HPDE6-E6E7 (cell line): Measurements from ENCODE around the gene CYP2W1.

Source experiments
- DNase-seq: peaks from one replicate; pipeline ENCODE4 v3.0.0; 2011; ENCODE audit warnings: missing footprints; ENCODE audit errors: extremely low spot score

Gene CYP2W1

DNA sequence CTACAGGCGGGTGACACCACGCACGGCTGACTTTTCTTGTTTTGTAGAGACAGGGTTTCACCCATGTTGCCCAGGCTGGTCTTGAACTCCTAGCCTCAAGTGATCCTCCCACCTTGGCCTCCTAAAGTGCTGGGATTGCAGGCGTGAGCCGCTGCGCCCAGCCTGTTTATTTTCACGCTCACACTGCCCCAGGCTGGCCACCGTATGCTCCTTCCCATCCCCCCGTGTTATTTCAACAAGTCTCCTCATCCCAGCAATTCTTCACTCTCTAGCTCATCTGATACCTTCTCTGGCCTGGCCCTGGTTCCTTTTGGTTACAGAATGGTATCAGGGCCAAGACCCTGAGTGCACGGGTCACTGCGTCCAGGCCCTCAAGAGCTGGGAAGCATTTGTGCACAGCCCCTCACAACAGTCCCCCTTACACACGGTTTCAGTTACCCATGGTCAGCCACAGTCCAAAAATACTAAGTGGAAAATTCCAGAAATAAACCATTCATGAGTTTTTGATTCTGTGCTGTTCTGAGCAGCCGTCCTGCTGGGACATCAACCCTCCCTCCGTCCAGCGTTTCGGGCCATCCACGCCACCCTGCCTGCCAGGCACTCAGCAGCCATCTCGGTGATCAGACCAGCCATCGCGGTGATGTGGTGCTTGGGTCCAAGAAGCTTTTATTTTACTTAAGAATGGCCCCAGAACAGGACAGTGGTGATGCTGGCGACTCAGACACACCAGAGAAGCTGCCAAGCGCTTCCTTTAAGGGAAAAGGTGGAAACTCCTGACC lies 16.5 kb upstream of the CYP2W1 start:
- DNase-seq: no peak

GRCh38 chr7:967361-968082 lies 15.5 kb upstream of the CYP2W1 start:
- no peak for DNase-seq

GRCh38 chr7:968205-969105 lies 14.5 kb upstream of the CYP2W1 start:
- DNase-seq: no peak

GRCh38 chr7:969403-969802 lies 13.6 kb upstream of the CYP2W1 start:
- no peak for DNase-seq

DNA sequence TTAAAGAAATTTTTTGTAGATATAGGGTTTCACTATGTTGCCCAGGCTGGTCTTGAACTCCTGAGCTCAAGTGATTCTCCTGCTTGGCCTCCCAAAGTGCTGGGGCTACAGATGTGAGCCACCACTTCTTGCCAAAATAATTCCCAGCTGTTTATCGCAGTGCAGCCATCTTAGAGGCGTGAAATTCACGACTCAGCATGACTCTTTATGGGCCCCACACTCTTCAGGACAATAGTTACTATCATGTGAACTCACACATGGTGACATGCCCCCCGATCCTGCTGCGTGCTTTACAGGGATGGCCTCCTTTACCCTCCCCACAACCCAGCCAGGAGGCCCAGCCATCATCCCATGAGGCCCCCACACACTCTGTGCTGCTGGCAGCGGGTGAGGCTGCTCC lies 12.2 kb upstream of the CYP2W1 start:
- DNase-seq: no peak

GRCh38 chr7:972110-972509 lies 10.9 kb upstream of the CYP2W1 start:
- no peak for DNase-seq

DNA sequence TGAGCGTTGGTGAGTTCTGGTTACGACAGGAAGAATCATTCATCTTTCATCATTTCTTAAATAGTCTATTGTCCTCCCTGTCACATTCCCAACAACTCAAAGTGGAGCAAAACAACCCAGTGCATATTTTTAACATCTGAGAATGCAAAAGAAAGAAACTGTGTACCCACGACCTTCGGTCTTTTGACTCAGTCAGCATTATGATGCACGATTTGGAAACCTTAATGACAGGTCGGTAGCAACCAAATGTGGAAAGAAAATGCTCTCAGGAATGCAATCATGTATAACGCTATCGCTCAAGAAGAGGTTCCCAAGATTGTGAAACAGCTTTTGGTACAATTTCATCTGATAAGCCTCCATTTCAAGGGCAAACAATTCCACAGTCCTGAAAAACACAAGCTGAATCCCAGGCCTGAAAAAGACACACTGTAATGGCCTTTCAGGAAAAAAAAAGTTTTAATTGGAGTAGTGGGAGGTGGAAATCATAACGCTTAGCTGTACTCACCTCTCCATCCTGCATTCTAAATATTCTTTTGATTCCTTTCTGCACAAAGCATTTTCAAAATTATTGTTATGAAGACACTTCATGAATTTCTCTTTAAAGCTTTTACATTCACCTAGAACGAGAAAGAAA lies 10.2 kb upstream of the CYP2W1 start:
- no peak for DNase-seq

DNA sequence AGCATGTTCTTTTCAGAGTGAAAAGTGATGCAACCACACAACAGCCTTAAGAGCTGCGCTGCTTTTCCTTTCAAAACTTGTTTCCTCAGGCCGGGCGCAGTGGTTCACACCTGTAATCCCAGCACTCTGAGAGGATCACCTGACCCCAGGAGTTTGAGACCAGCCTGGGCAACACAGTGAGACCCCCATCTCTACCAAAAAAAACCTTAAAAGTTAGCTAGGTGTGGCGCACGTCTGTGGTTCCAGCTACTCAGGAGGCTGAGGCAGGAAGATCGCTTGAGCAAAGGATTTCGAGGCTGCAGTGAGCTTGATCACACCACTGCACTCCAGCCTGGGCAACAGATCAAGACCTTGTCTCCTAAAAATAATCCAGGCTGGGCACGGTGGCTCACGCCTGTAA lies 9.7 kb upstream of the CYP2W1 start:
- no peak for DNase-seq

- DNase-seq: no peak
Measured at GRCh38 chr7:974172-974571, 8.8 kb upstream of the CYP2W1 start.

- DNase-seq: peak; percentile 86
Measured at GRCh38 chr7:974820-975681, 7.9 kb upstream of the CYP2W1 start, which contains the start of gene COX19. Gene COX19 (minus strand): TSS chr7:975549. CDS start chr7:975509, 40 bp downstream.

- DNase-seq: no peak
Measured at GRCh38 chr7:975702-976473, 7.1 kb upstream of the CYP2W1 start.

- no peak for DNase-seq
Measured at GRCh38 chr7:976901-977325, 6.1 kb upstream of the CYP2W1 start.

DNA sequence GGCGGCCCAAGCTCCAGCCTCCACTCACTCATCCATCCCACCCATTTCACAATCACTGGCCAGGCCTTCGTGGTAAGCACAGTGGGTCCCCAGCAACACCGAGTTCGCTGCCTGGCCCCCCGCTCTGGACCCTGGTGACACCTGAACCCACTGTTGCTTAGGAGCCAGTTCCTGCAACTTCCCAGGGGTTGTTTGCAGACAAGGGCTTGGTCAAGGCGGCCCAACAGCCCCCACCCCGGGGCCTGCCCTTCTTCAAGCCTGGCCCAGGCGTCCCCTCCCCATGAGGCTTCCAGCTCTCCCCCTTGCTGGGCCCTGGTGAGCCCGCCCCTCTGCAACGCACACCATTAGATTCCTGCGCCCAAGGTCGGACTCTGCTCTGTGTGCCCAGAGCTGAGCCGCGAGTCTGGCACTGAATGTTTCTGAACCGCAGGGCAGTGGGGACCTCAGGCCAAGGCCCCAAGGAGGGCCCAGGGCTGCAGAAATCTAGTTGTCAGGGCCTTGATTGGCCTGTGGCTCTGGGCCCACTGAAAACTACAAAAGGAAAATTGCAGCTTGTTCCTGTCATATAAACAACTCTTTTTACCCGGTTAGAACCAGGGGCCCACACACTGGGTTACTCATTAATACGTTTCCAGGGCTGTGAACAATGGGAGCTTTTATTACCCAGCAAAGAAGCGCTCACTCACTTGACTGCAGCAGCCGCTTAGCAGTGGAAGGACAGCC lies 5.5 kb upstream of the CYP2W1 start:
- DNase-seq: no peak

GRCh38 chr7:978049-978346 lies 5.0 kb upstream of the CYP2W1 start:
- no peak for DNase-seq

DNA sequence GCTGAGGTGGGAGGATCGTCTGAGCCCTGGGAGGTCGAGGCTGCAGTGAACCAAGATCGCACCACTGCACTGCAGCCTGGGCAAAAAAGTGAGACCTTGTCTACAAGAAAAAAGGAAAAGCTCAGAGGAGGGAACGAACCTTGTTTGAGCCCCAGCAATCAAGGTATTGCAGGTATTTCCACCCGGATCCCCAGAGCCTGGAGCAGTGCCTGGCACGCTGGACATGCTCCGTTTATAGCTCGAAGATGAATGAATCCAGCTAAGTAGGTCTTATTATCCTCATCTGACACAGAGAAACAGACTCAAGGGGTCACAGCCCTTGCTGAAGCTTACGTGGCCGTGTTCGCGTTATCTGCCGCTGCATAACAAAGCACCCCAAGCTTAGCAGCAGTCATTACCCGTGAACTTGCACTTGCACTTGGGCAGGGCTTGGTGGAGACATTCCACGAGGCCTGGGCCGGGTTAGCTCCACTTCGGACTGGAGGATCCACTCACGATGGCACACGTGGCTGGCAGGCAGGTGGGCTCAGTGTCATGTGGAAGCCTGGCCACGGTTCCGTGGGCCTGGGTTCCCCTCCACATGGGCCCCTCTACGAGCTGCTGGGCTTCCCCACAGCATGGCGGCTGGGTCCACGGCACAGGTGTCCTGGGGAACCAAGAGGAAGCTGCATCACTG lies 4.4 kb upstream of the CYP2W1 start:
- no peak for DNase-seq

DNA sequence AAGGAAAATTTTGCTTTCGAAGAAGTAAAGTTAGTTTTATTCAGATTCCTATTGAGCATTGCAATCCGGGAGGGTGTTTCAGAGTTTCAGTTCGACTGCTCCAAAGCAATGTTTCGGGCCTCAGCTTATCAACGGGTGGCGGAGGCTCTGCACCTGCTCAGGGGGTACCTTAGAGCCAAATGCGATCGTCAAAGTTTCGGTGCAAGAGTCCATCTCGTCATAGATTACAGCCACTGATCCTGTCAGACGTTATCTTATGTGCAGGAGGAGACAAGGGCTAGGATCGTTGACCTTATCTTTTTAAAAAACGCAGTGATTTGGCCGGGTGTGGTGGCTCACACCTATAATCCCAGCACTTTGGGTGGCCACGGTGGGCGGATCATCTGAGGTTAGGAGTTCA lies 3.8 kb upstream of the CYP2W1 start:
- no peak for DNase-seq

DNA sequence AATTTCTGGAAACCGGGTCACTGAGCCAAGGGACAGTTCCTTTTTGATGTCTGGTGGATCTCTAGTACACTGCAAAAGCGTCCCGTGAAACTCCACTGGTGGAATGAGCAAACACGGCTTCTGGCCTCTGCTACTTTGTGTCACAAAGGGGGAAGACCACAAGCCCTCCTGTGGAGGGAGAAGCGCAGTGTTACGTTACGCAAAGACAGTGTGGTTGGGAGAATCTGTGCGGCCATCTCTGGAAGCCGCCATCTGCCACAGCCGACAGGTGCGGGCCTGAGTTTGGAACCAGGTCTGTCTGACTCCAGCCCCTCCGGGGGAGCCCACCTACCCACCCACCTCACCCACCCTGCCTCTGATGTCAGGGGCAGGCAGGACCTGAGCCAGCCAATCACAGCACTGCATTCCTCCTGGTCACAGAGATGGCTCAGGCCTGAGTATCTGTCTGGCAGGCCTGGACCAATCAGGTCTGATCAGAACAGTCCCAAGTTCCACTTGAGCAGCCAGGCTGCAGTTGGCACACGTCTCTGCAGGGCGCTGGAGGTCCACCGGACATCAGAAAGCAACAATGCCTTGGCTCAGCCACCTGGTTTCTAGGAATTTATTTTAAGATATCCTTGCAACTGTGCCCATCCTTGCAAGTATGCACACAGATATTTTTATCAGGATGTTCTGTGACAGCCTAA lies 3.0 kb upstream of the CYP2W1 start:
- DNase-seq: no peak

DNA sequence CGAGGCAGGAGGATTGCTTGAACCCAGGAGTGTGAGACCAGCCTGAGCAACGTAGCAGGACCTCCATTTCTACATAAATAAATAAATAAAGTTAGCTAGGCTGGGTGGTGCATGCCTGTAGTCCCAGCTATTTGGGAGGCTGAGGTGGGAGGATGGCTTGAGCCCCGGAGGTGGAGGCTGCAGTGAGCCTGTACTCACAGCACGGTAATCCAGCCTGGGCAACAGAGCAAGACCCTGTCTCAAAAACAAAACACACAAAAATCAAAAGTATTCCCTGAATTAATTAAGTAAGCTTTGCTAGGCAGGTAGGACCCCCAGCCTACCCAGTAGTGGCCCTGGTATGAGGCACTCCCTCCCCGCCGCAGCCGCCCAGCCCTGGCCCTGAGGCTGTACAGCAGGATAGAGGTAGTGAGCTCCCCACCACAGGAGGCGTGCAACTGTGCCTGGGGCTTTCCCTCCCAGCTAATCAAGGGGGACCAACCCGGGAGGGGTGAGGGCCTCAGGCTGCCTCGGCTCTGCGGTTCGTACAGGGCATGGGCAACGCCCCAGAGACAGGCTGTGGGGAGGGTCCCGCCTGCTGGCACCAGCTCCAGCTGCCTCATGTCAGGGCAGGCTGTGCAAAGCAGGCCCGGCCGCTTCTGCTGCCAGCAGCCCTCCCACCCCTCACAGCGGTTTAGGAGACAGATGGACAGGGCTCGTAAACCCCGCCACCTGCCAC lies 1.0 kb upstream of the CYP2W1 start:
- DNase-seq: no peak
